ENCODE data around the gene POLD4.

DNA sequence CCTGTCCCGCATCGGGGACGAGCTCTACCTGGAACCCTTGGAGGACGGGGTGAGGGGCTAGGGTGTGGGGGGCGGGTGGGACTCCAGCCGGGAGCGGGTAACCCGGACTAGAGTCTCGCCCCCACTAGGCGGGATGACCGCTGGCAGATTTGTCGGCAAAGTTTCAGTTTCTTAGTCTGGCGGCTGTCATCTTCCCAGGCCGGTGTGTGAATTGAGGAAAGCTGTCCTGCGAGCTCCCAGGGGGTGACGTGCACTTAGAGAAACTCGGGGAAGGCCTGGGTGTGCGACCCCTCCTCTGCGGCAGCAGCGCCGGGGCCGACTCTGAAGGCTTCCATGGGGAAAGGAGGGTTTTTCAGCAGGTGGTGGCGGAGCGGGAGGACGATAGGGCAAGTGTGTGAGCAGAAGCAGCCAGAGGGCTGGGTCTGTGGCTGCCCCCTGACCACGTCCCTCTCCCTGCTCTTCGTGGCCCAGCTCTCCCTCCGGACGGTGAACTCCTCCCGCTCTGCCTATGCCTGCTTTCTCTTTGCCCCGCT, 38.9 kb upstream of the POLD4 start:
- TF ChIP-seq POLR2A (IDR thresholded peaks at IDR 0.05; ENCODE audit: low read depth, low read length) (no peak), JUN (IDR thresholded peaks at IDR 0.05; ENCODE audit: borderline replicate concordance, insufficient read depth, insufficient read length, low read depth) (no peak), MYC (IDR thresholded peaks at IDR 0.05; ENCODE audit: low read depth, low read length) (no peak), EZH2 (IDR thresholded peaks at IDR 0.05; ENCODE audit: borderline replicate concordance, low read depth, low read length, severe bottlenecking) (no peak), FOS (IDR thresholded peaks at IDR 0.05; ENCODE audit: borderline replicate concordance, insufficient read depth, low read length) (no peak)
- TF ChIP-seq, protein P1, sequence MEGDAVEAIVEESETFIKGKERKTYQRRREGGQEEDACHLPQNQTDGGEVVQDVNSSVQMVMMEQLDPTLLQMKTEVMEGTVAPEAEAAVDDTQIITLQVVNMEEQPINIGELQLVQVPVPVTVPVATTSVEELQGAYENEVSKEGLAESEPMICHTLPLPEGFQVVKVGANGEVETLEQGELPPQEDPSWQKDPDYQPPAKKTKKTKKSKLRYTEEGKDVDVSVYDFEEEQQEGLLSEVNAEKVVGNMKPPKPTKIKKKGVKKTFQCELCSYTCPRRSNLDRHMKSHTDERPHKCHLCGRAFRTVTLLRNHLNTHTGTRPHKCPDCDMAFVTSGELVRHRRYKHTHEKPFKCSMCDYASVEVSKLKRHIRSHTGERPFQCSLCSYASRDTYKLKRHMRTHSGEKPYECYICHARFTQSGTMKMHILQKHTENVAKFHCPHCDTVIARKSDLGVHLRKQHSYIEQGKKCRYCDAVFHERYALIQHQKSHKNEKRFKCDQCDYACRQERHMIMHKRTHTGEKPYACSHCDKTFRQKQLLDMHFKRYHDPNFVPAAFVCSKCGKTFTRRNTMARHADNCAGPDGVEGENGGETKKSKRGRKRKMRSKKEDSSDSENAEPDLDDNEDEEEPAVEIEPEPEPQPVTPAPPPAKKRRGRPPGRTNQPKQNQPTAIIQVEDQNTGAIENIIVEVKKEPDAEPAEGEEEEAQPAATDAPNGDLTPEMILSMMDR (IDR thresholded peaks at IDR 0.05; ENCODE audit: extremely low read depth in 1 of 2, insufficient read depth in 1 of 2, low read depth in 1 of 2, low read length in 2 of 2), result no peak
- TF ChIP-seq, protein P2, sequence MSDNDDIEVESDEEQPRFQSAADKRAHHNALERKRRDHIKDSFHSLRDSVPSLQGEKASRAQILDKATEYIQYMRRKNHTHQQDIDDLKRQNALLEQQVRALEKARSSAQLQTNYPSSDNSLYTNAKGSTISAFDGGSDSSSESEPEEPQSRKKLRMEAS (IDR thresholded peaks at IDR 0.05; ENCODE audit: insufficient read depth, insufficient read length), result no peak
